ENCODE measurements around the gene ZFAND4. TPM values are rescaled to one million over a fixed set of nuclear protein-coding genes. Genes with fewer than 3 reads are reported as not detected.

The ZFAND4 gene
- total RNA-seq (2021) (18.3 to 18.4 TPM (median 18.3 TPM) in 3 replicates), Bru-seq, nascent RNA (percentile 73 among the genes with signal in this experiment)
- long read RNA-seq, experiment 1, partial matches to known transcripts, result 7 of 57 reads
- long read RNA-seq, experiment 1, other reads (novel, unspliced or antisense), result 46 of 57 reads
- long read RNA-seq, experiment 2, partial matches to known transcripts, result 1 of 9 reads
- long read RNA-seq, experiment 2, other reads (novel, unspliced or antisense), result 8 of 9 reads
- long read RNA-seq, experiment 3, partial matches to known transcripts, result 2 of 5 reads
- long read RNA-seq, experiment 3, other reads (novel, unspliced or antisense), result 3 of 5 reads

DNA sequence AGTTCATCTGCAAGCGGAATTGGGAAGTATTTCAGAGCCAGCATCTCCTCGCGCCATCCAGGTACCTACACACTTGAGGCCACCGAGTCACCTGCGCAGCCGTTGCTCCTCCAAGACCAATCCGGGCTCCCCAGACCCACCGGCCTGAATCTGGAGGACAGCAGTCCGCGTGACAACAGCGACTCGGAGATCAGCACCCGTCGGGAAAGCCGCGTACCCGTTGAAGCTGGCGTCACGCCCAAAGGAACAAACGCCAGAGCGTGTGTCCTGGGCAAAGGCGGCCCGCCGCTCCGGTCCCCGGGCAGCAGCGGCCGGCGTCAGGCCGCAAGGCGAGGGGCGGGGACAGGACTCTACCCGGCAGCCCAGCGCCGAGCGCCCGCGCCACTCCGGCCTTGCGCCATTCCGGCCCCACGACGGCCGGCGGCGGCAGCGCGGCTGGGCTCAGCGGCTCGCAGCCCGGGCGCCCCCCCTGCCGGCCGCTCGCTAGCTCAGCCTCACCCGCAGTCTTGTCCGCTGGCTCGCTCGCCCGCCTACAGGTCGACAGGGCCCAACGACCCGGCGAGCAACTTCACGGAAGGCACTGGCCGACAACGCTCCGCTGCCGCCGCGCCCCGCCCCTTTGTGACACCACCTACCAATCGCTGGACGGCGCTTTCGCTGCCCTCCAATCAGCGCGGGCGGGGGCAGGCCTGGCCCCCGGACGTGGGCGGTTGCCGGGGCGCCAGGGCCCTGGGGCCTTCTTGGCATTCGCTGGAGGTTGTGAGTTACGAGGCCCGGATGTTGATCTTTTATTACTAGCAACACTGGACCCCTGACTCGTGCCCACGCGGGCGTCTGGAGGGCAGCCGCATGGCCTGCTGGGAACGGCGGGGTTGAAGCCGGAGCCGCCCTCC lies at the start of gene ZFAND4:
TSS of gene ZFAND4 (minus strand) at position 592 of the 893 bp plus-strand sequence. CDS start 9,047 bp downstream, outside the sequence.
- Mint-ChIP-seq H3K27me3 (ENCODE audit: low read depth) (no peaks in the 10 kb centered on the region), H3K4me3 (peak within 1 kb of the TSS; percentile 92), H3K9me3 (no peaks in the 10 kb centered on the region), H3K27ac (peak within 1 kb of the TSS; percentile 97), H3K36me3 (no peaks in the 10 kb centered on the region), H3K4me1 (peaks cover 22% of the 10 kb centered on the region)
- DNase-seq (ENCODE audit: low spot score) (peak; percentile 98), ATAC-seq (peak; percentile 95)
- ChIA-PET CTCF (interaction anchor here (0.7 to 3.5 kb wide), 4 partner anchors 104 to 422 kb away, joined by 3 to 27 read pairs (median 6); no protein-coding TSS in a partner anchor), POLR2A (no interaction called here)
- TF ChIP-seq ELF4 (CRISPR knock-in tag; IDR thresholded peaks at IDR 0.05; ENCODE audit: low read depth), result no peak
- TF ChIP-seq, protein P1, sequence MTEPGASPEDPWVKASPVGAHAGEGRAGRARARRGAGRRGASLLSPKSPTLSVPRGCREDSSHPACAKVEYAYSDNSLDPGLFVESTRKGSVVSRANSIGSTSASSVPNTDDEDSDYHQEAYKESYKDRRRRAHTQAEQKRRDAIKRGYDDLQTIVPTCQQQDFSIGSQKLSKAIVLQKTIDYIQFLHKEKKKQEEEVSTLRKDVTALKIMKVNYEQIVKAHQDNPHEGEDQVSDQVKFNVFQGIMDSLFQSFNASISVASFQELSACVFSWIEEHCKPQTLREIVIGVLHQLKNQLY (CRISPR knock-in tag; IDR thresholded peaks at IDR 0.05), result no peak
- TF ChIP-seq NFE2L1 (CRISPR knock-in tag; IDR thresholded peaks at IDR 0.05), result peak; percentile 64; the same call in 1 of the 2 replicates
- TF ChIP-seq, protein P2, sequence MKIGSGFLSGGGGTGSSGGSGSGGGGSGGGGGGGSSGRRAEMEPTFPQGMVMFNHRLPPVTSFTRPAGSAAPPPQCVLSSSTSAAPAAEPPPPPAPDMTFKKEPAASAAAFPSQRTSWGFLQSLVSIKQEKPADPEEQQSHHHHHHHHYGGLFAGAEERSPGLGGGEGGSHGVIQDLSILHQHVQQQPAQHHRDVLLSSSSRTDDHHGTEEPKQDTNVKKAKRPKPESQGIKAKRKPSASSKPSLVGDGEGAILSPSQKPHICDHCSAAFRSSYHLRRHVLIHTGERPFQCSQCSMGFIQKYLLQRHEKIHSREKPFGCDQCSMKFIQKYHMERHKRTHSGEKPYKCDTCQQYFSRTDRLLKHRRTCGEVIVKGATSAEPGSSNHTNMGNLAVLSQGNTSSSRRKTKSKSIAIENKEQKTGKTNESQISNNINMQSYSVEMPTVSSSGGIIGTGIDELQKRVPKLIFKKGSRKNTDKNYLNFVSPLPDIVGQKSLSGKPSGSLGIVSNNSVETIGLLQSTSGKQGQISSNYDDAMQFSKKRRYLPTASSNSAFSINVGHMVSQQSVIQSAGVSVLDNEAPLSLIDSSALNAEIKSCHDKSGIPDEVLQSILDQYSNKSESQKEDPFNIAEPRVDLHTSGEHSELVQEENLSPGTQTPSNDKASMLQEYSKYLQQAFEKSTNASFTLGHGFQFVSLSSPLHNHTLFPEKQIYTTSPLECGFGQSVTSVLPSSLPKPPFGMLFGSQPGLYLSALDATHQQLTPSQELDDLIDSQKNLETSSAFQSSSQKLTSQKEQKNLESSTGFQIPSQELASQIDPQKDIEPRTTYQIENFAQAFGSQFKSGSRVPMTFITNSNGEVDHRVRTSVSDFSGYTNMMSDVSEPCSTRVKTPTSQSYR (CRISPR knock-in tag; IDR thresholded peaks at IDR 0.05), result no peak
- peak; percentile 97 for TF ChIP-seq SP1 (CRISPR knock-in tag; conservative IDR thresholded peaks at IDR 0.05)
- TF ChIP-seq, protein P3, sequence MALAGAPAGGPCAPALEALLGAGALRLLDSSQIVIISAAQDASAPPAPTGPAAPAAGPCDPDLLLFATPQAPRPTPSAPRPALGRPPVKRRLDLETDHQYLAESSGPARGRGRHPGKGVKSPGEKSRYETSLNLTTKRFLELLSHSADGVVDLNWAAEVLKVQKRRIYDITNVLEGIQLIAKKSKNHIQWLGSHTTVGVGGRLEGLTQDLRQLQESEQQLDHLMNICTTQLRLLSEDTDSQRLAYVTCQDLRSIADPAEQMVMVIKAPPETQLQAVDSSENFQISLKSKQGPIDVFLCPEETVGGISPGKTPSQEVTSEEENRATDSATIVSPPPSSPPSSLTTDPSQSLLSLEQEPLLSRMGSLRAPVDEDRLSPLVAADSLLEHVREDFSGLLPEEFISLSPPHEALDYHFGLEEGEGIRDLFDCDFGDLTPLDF (CRISPR knock-in tag; IDR thresholded peaks at IDR 0.05), result peak; percentile 63; the same call in 1 of the 2 replicates
- TF ChIP-seq FOXP1 (CRISPR knock-in tag; IDR thresholded peaks at IDR 0.05; ENCODE audit: borderline replicate concordance), result peak; percentile 82; the same call in 1 of the 2 replicates
- TF ChIP-seq, protein P4, sequence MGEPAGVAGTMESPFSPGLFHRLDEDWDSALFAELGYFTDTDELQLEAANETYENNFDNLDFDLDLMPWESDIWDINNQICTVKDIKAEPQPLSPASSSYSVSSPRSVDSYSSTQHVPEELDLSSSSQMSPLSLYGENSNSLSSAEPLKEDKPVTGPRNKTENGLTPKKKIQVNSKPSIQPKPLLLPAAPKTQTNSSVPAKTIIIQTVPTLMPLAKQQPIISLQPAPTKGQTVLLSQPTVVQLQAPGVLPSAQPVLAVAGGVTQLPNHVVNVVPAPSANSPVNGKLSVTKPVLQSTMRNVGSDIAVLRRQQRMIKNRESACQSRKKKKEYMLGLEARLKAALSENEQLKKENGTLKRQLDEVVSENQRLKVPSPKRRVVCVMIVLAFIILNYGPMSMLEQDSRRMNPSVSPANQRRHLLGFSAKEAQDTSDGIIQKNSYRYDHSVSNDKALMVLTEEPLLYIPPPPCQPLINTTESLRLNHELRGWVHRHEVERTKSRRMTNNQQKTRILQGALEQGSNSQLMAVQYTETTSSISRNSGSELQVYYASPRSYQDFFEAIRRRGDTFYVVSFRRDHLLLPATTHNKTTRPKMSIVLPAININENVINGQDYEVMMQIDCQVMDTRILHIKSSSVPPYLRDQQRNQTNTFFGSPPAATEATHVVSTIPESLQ (CRISPR knock-in tag; IDR thresholded peaks at IDR 0.05), result no peak
- TF ChIP-seq TEAD4 (CRISPR knock-in tag; IDR thresholded peaks at IDR 0.05), result no peak
- no peak for TF ChIP-seq ZNF423 (CRISPR knock-in tag; IDR thresholded peaks at IDR 0.05)
- TF ChIP-seq, protein P5, sequence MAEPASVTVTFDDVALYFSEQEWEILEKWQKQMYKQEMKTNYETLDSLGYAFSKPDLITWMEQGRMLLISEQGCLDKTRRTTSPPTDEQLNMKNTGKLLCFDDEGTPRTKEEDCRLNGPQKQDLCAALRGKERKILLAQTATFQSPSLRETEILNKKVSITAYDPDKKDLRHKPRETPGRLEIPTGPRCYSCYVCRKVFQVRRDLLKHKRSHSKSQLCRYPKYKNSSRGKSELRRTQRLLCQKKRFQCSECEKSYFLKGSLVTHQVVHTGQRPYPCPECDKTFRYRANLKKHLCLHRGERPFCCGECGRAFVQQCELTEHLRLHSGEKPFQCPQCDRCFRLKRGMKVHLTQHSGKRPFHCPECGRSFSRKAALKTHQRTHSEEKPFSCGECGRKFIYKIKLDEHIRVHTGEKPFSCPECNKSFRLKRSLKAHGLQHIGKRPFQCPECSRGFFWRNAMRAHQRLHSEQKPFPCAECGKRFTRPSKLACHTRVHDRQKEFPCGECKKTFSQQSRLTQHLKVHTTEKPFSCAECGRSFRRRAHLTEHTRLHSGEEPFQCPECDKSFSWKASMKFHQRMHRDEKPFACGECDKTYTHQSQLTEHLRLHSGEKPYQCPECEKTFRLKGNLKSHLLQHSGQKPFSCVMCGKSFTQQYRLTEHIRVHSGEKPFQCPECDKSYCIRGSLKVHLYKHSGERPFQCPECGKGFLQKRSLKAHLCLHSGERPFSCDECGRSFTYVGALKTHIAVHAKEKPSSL (CRISPR knock-in tag; conservative IDR thresholded peaks at IDR 0.05), result no peak
- TF ChIP-seq, protein P6, sequence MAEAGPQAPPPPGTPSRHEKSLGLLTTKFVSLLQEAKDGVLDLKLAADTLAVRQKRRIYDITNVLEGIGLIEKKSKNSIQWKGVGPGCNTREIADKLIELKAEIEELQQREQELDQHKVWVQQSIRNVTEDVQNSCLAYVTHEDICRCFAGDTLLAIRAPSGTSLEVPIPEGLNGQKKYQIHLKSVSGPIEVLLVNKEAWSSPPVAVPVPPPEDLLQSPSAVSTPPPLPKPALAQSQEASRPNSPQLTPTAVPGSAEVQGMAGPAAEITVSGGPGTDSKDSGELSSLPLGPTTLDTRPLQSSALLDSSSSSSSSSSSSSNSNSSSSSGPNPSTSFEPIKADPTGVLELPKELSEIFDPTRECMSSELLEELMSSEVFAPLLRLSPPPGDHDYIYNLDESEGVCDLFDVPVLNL (CRISPR knock-in tag; IDR thresholded peaks at IDR 0.05; ENCODE audit: borderline replicate concordance, low read depth), result 0 out of 2 replicates have a peak, but pooled peaks have one; percentile 38
- TF ChIP-seq, protein P7, sequence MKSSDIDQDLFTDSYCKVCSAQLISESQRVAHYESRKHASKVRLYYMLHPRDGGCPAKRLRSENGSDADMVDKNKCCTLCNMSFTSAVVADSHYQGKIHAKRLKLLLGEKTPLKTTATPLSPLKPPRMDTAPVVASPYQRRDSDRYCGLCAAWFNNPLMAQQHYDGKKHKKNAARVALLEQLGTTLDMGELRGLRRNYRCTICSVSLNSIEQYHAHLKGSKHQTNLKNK (CRISPR knock-in tag; IDR thresholded peaks at IDR 0.05), result no peak
- no peak for TF ChIP-seq CBFB (CRISPR knock-in tag; IDR thresholded peaks at IDR 0.05; ENCODE audit: low read depth)
- TF ChIP-seq ATF1 (CRISPR knock-in tag; IDR thresholded peaks at IDR 0.05), result no peak
- peak; percentile 93 for TF ChIP-seq FOXK1 (CRISPR knock-in tag; IDR thresholded peaks at IDR 0.05)
- TF ChIP-seq, protein P8, sequence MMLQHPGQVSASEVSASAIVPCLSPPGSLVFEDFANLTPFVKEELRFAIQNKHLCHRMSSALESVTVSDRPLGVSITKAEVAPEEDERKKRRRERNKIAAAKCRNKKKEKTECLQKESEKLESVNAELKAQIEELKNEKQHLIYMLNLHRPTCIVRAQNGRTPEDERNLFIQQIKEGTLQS (CRISPR knock-in tag; conservative IDR thresholded peaks at IDR 0.05), result no peak
- no peak for TF ChIP-seq GRHL2 (CRISPR knock-in tag; IDR thresholded peaks at IDR 0.05; ENCODE audit: insufficient replicate concordance, severe bottlenecking)
- peak; percentile 82; the same call in 1 of the 2 replicates for TF ChIP-seq KAT7 (CRISPR knock-in tag; IDR thresholded peaks at IDR 0.05; ENCODE audit: borderline replicate concordance)
- TF ChIP-seq ETV6 (CRISPR knock-in tag; IDR thresholded peaks at IDR 0.05), result peak; percentile 70
- TF ChIP-seq, protein P9, sequence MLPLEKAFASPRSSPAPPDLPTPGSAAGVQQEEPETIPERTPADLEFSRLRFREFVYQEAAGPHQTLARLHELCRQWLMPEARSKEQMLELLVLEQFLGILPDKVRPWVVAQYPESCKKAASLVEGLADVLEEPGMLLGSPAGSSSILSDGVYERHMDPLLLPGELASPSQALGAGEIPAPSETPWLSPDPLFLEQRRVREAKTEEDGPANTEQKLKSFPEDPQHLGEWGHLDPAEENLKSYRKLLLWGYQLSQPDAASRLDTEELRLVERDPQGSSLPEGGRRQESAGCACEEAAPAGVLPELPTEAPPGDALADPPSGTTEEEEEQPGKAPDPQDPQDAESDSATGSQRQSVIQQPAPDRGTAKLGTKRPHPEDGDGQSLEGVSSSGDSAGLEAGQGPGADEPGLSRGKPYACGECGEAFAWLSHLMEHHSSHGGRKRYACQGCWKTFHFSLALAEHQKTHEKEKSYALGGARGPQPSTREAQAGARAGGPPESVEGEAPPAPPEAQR (CRISPR knock-in tag; IDR thresholded peaks at IDR 0.05), result no peak
